HL-60 (cell line): ENCODE results near the gene GLUL.
A peak's percentile ranks its signal among the peaks of the same experiment; 100 is the strongest.

ENCODE experiments used
- DNase-seq, 2 experiments: peaks; one replicate each; pipeline ENCODE4 v3.0.0-alpha.2; 2010 to 2020; ENCODE audit warnings: low read depth in 1 of 2, low spot score in 1 of 2
- H3K27ac ChIP-seq: fragments of 250-450 bp; sonication (Bioruptor Pico); replicated peaks from 2 replicates; pipeline ENCODE4 v1.5.1; 2020; ENCODE audit warnings: mild to moderate bottlenecking, moderate library complexity
- H3K27me3 ChIP-seq: fragments of 250-450 bp; sonication (Bioruptor Pico); 2 replicates; pipeline ENCODE4 v1.5.1; 2021; ENCODE audit warnings: mild to moderate bottlenecking, moderate library complexity; ENCODE audit not compliant: insufficient read depth, poor library complexity, severe bottlenecking
- H3K4me3 ChIP-seq: replicated peaks from 2 replicates; pipeline ENCODE4 v1.5.1; 2011; ENCODE audit warnings: mild to moderate bottlenecking, control low read depth, low read length; ENCODE audit not compliant: insufficient read depth
- GABPA ChIP-seq: IDR thresholded peaks from 2 replicates; pipeline ENCODE4 v1.6.1; 2012; ENCODE audit warnings: low read depth
- POLR2AphosphoS5 ChIP-seq: IDR thresholded peaks from 2 replicates; pipeline ENCODE4 v1.6.1; 2012; ENCODE audit warnings: low read depth
- SPI1 ChIP-seq: IDR thresholded peaks from 2 replicates; pipeline ENCODE4 v1.6.1; 2012; ENCODE audit warnings: low read depth, mild to moderate bottlenecking, borderline replicate concordance
- TF ChIP-seq, protein P1 (sequence below): IDR thresholded peaks from one replicate; pipeline ENCODE4 v1.5.1; 2011; ENCODE audit warnings: low read length, control low read depth, inconsistent platforms; ENCODE audit not compliant: insufficient read depth
- TF ChIP-seq, protein P2 (sequence below): IDR thresholded peaks from 2 replicates; pipeline ENCODE4 v1.6.1; 2012; ENCODE audit warnings: low read depth; ENCODE audit not compliant: insufficient replicate concordance

GLUL gene

DNA sequence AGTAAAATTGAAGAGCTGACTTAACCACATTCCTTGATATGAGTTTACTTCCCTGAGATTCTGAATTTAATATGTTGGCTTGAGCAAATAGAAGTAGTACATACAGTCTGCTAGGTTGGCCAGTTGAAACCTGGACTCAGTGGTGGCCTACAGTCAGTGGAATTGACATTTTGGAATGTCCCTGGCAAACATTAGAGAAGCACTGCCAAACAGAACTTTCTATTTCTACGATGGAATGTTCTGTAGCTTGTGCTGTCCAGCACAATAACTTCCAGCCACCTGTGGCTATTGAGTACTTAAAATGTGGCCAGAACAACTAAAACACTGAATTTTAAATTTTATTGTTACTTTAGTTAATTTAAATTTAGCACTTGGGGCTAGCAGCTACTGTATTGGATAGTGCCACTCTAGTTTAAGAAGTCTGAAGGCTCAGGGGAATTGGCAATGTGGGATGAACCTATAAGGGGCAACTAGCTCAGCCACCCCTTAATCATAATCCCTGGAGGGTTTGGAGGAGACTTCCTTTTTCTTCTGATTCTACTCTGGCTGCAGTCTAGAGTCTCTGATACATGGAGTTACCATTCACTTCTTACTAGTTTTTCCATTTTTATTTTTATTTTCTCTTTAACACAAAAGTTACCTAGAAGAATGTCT, 19.2 kb upstream of the GLUL start:
- Histone ChIP-seq H3K27me3 (no peaks in the 10 kb centered on the region), H3K4me3 (no peak overlapping the region), H3K27ac (no peak overlapping the region)
- TF ChIP-seq SPI1: peak; percentile 50
- TF ChIP-seq POLR2AphosphoS5: no peak
- TF ChIP-seq, protein P1, sequence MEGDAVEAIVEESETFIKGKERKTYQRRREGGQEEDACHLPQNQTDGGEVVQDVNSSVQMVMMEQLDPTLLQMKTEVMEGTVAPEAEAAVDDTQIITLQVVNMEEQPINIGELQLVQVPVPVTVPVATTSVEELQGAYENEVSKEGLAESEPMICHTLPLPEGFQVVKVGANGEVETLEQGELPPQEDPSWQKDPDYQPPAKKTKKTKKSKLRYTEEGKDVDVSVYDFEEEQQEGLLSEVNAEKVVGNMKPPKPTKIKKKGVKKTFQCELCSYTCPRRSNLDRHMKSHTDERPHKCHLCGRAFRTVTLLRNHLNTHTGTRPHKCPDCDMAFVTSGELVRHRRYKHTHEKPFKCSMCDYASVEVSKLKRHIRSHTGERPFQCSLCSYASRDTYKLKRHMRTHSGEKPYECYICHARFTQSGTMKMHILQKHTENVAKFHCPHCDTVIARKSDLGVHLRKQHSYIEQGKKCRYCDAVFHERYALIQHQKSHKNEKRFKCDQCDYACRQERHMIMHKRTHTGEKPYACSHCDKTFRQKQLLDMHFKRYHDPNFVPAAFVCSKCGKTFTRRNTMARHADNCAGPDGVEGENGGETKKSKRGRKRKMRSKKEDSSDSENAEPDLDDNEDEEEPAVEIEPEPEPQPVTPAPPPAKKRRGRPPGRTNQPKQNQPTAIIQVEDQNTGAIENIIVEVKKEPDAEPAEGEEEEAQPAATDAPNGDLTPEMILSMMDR: no peak
- DNase-seq: no peak

DNA sequence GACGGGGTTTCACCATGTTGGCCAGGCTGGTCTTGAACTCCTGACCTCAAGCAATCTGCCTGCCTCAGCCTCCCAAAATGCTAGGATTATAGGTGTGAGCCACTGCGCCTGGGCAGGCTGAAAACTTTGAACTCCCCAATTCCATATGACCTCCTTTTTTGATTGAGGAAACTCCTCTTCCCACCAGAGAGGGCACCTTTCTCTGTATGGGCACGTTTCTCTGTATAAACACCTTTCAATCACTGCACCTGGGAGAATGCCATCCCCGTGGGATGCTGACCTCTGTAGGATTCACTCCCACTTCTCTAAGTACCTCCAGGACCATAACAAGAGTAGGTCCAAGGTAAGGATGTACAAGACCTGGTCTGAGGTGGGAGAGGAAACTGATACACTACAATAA, 18.5 kb upstream of the GLUL start:
- Histone ChIP-seq H3K4me3 (no peak overlapping the region), H3K27me3 (no peaks in the 10 kb centered on the region), H3K27ac (no peak overlapping the region)
- no peak for DNase-seq
- TF ChIP-seq SPI1: no peak
- no peak for TF ChIP-seq GABPA
- TF ChIP-seq, protein P2, sequence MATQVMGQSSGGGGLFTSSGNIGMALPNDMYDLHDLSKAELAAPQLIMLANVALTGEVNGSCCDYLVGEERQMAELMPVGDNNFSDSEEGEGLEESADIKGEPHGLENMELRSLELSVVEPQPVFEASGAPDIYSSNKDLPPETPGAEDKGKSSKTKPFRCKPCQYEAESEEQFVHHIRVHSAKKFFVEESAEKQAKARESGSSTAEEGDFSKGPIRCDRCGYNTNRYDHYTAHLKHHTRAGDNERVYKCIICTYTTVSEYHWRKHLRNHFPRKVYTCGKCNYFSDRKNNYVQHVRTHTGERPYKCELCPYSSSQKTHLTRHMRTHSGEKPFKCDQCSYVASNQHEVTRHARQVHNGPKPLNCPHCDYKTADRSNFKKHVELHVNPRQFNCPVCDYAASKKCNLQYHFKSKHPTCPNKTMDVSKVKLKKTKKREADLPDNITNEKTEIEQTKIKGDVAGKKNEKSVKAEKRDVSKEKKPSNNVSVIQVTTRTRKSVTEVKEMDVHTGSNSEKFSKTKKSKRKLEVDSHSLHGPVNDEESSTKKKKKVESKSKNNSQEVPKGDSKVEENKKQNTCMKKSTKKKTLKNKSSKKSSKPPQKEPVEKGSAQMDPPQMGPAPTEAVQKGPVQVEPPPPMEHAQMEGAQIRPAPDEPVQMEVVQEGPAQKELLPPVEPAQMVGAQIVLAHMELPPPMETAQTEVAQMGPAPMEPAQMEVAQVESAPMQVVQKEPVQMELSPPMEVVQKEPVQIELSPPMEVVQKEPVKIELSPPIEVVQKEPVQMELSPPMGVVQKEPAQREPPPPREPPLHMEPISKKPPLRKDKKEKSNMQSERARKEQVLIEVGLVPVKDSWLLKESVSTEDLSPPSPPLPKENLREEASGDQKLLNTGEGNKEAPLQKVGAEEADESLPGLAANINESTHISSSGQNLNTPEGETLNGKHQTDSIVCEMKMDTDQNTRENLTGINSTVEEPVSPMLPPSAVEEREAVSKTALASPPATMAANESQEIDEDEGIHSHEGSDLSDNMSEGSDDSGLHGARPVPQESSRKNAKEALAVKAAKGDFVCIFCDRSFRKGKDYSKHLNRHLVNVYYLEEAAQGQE: no peak
- no peak for TF ChIP-seq POLR2AphosphoS5
- TF ChIP-seq, protein P1: no peak

DNA sequence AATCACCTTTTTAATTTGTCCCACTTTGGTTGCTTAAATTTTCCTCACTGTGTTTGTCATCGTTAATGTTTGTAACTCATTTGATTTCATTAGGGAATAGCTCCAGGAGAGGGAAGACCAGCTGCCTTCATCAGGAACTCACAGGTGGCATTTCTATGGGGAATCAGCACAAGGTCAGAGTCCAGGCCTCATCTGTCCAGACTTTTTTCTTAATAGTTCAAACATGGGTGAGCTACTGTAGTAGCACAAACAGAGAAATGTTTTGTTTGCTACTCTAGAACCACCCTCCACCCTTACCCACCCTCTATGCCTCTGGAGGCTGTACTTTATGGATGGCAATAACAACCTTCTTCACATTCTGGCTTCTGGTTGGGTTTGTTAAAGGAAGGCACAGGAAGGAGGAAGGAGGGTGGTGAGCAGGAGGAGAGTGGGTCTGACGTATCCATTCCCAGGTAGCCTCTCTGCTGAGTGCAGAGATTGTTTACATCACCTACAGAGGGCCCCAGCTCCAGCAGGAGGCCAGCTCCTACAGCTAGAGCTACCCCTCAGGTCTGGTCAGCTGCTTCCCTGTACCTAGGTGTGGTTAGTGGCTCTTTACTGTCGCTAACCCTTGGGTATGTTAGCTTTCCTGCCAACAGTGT, 17.0 kb upstream of the GLUL start:
- DNase-seq: no peak
- TF ChIP-seq POLR2AphosphoS5: no peak
- no peak for TF ChIP-seq GABPA
- no peak for TF ChIP-seq SPI1
- TF ChIP-seq, protein P1: no peak
- TF ChIP-seq, protein P2: no peak
- H3K27me3 ChIP-seq: no peaks in the 10 kb centered on the region
- H3K4me3 ChIP-seq: no peak overlapping the region
- H3K27ac ChIP-seq: no peak overlapping the region

DNA sequence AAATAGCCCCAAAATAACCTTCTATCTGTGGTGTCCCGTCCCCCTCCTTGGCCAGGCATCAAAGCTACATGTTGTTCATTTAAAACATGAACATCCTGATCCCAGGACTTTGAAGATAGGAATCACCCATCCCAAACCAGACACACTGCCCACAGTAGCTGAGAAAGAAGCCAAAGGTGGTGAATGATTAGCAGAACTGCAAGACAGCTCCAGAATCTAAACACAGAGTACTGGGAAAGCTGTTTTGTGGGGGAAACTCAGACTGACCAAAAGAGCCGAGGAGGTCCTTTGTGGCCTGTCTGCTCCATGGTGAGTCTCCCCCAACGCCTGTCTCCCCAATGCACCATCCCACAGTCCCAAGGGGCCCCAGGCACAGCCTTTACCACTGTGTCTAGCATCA, 16.1 kb upstream of the GLUL start:
- Histone ChIP-seq H3K27me3 (no peaks in the 10 kb centered on the region), H3K27ac (no peak overlapping the region), H3K4me3 (no peak overlapping the region)
- no peak for DNase-seq
- TF ChIP-seq POLR2AphosphoS5 (no peak), SPI1 (no peak), GABPA (no peak)
- TF ChIP-seq, protein P2: no peak
- TF ChIP-seq, protein P1: no peak
